HFFc6 (cell line): Measurements from ENCODE around the gene KCNK4. TPM values are rescaled to one million over a fixed set of nuclear protein-coding genes. Genes with fewer than 3 reads are reported as not detected.
"Not testable (repeated sequence)": the region's sequence is repeated elsewhere in the genome, so short reads cannot be mapped to it uniquely, and the experiment has no call there.

Experiments used
- DNase-seq: peaks from one replicate; pipeline ENCODE4 v3.0.0-alpha.2; 2018
- H3K27ac Mint-ChIP-seq: 2 replicates; pipeline ENCODE4 v1.8.0; 2020; ENCODE audit warnings: mild to moderate bottlenecking, mixed read lengths
- H3K27me3 Mint-ChIP-seq: 2 replicates; pipeline ENCODE4 v1.8.0; 2021; ENCODE audit warnings: mild to moderate bottlenecking, moderate library complexity, mixed read lengths; ENCODE audit not compliant: insufficient read depth
- H3K36me3 Mint-ChIP-seq: 2 replicates; pipeline ENCODE4 v1.8.0; 2021; ENCODE audit warnings: low read depth, mixed read lengths
- H3K4me1 Mint-ChIP-seq: 2 replicates; pipeline ENCODE4 v1.8.0; 2020; ENCODE audit warnings: low read depth, mixed read lengths
- H3K4me3 Mint-ChIP-seq: 2 replicates; pipeline ENCODE4 v1.8.0; 2020; ENCODE audit warnings: mild to moderate bottlenecking, moderate library complexity, mixed read lengths
- H3K9me3 Mint-ChIP-seq: 2 replicates; pipeline ENCODE4 v1.8.0; 2020; ENCODE audit warnings: mild to moderate bottlenecking, mixed read lengths
- CTCF ChIP-seq: fragments of 200-600 bp; sonication (generic); IDR thresholded peaks from 2 replicates; pipeline ENCODE4 v1.5.0; 2021; ENCODE audit warnings: antibody characterized with exemption, mild to moderate bottlenecking
- total RNA-seq, 6 experiments: library from RNA; stranded (reverse); fragmentation: NEBNext Ultra II Directional; extraction: Animal tissue kit (Norgen Biotek cat#: 25700); gene quantifications; 2 replicates in 1 of 6; 3 replicates in 5 of 6; pipeline ENCODE4 v1.2.3, GENCODE V29; 2021

KCNK4 gene
- total RNA-seq, 6 experiments from 2014 or later, result 0.14 TPM; not detected in 5

- TF ChIP-seq CTCF, result no peak
- no peaks in the 10 kb centered on the region for H3K9me3 Mint-ChIP-seq
Observed at GRCh38 chr11:64305075-64305690, 14.1 kb downstream of the KCNK4 start, which contains the start of gene ESRRA. Gene ESRRA (plus strand): TSS chr11:64305524. CDS start chr11:64307180, 1,656 bp downstream.

GRCh38 chr11:64305691-64306562 is 14.8 kb downstream of the KCNK4 start:
- peak overlapping the region; percentile 89 for H3K4me3 Mint-ChIP-seq
- H3K27me3 Mint-ChIP-seq, result peaks cover 5% of the 10 kb centered on the region
- DNase-seq, result no peak

More at GRCh38 chr11:64305075-64305690, 14.1 kb downstream of the KCNK4 start, which contains the start of gene ESRRA:
- peak within 1 kb of the TSS; percentile 96 for H3K4me3 Mint-ChIP-seq
- DNase-seq, result peak; percentile 94
- no peaks in the 10 kb centered on the region for H3K36me3 Mint-ChIP-seq
- peaks cover 12% of the 10 kb centered on the region for H3K27me3 Mint-ChIP-seq
- H3K27ac Mint-ChIP-seq, result peak within 1 kb of the TSS; percentile 94
- peaks cover 26% of the 10 kb centered on the region for H3K4me1 Mint-ChIP-seq

DNA sequence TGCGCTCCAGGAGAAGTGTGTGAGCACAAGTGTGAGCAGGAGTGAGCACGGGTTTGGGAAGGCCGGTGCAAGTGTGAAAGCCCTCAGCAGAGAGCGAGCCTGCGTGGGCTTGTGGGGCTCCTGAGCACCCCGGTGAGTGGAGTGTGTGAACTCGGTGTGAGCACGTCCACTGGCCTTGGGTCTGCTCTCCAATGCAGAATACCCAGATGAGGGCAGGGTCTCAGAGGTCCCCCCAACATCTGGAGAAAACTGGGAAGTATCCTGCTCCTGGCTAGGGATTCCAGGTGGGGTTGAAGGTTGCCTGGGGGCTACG is 15.4 kb downstream of the KCNK4 start:
- Mint-ChIP-seq H3K36me3 (no peaks in the 10 kb centered on the region), H3K4me1 (peaks cover 18% of the 10 kb centered on the region), H3K9me3 (no peaks in the 10 kb centered on the region), H3K27me3 (peaks cover 4% of the 10 kb centered on the region; the same call in 1 of the 2 replicates), H3K27ac (peak overlapping the region; percentile 61), H3K4me3 (peak overlapping the region; percentile 89)
- no peak for TF ChIP-seq CTCF
- no peak for DNase-seq

More at GRCh38 chr11:64305691-64306562, 14.8 kb downstream of the KCNK4 start:
- peak; percentile 63 for TF ChIP-seq CTCF
- no peaks in the 10 kb centered on the region for H3K36me3 Mint-ChIP-seq
- peaks cover 19% of the 10 kb centered on the region for H3K4me1 Mint-ChIP-seq
- peak overlapping the region; percentile 61 for H3K27ac Mint-ChIP-seq
- no peaks in the 10 kb centered on the region for H3K9me3 Mint-ChIP-seq

GRCh38 chr11:64306876-64307622 is 15.9 kb downstream of the KCNK4 start:
- H3K36me3 Mint-ChIP-seq, result no peaks in the 10 kb centered on the region
- H3K27me3 Mint-ChIP-seq, result peaks cover 4% of the 10 kb centered on the region; the same call in 1 of the 2 replicates
- TF ChIP-seq CTCF, result no peak
- H3K4me1 Mint-ChIP-seq, result peaks cover 18% of the 10 kb centered on the region
- H3K27ac Mint-ChIP-seq, result peak overlapping the region; percentile 61; the same call in 1 of the 2 replicates
- H3K4me3 Mint-ChIP-seq, result peak overlapping the region; percentile 89
- no peaks in the 10 kb centered on the region for H3K9me3 Mint-ChIP-seq
- DNase-seq, result no peak

GRCh38 chr11:64307795-64308194 is 16.7 kb downstream of the KCNK4 start:
- peaks cover 18% of the 10 kb centered on the region for H3K4me1 Mint-ChIP-seq
- H3K9me3 Mint-ChIP-seq, H3K4me3 Mint-ChIP-seq, H3K36me3 Mint-ChIP-seq, H3K27me3 Mint-ChIP-seq, H3K27ac Mint-ChIP-seq, DNase-seq: not testable (repeated sequence)
